HG03432 (cell line): ENCODE results near the gene NCOR1.
"Not testable (repeated sequence)": the region's sequence is repeated elsewhere in the genome, so short reads cannot be mapped to it uniquely, and the experiment has no call there.

Source experiments
- ATAC-seq: cut with Tn5 transposase; IDR thresholded peaks from one replicate; pipeline ENCODE4 v1.9.1; 2021; ENCODE audit warnings: mild to moderate bottlenecking, moderate library complexity; ENCODE audit not compliant: unreplicated experiment

The NCOR1 gene

DNA sequence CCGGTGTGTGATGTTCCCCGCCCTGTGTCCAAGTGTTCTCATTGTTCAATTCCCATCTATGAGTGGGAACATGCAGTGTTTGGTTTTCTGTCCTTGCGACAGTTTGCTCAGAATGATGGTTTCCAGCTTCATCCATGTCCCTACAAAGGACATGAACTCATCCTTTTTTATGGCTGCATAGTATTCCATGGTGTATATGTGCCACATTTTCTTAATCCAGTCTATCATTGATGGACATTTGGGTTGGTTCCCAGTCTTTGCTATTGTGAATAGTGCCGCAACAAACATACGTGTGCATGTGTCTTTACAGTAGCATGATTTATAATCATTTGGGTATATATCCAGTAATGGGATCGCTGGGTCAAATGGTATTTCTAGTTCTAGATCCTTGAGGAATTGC, 63.0 kb downstream of the NCOR1 start:
- ATAC-seq: not testable (repeated sequence)

- ATAC-seq: no peak
Observed at GRCh38 chr17:16150251-16150856, 65.0 kb downstream of the NCOR1 start.

DNA sequence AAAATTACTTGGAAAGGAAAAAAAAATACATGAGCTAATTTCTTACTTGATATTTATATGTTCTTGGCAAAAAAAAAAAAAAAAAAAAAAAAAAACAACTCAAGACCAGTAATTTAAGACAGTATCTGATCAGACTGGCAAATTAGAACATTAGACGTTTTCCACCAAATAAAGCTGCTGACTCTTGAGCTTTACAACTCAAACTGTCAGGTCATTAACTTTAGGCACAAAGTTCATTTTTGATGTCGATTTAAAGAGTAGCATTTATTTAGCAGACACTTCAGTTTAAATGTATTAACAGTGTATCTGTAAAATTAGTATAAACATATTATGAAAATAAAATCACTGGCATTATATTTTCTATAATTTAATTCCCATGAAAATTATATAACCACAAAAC, 66.7 kb downstream of the NCOR1 start:
- ATAC-seq: no peak

- not testable (repeated sequence) for ATAC-seq
Observed at GRCh38 chr17:16145319-16145890, 69.9 kb downstream of the NCOR1 start.

- no peak for ATAC-seq
Observed at GRCh38 chr17:16141685-16142084, 73.6 kb downstream of the NCOR1 start.

DNA sequence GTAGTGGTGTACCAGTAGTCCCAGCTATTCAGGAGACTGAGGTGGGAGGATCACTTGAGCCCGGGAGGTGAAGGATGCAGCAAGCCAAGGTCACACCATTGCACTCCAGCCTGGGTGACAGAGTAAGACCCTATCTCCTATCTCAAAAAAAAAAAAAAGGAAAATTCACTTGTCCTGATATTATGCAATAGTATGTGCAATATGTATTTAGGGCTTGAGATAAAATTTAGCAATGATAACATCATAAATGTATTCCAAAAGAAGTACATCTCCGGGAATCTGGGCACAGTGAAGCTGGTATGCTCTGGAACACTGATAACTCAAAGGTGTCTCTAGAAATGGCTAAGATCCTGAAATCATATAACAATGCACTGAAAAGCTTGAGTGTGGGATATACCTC, 74.5 kb downstream of the NCOR1 start:
- ATAC-seq: no peak

DNA sequence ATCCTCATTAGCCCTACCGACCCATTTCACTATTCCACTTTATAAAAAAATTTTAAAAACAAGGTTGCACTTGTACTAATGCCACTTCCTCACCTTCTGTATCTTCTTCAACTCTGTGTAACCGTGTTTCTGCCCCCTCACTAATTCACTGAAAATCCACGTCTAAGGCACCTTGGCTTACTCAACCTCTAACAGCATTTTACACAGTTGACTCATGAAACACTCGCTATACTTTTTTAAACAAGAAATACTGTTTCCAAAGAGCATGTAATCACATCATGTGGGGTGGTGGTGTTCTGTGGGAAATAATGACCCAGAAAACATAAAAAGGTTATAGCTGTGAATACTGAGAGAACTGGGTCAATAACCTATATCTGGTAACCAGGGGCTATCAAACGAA, 79.9 kb downstream of the NCOR1 start:
- ATAC-seq: no peak

DNA sequence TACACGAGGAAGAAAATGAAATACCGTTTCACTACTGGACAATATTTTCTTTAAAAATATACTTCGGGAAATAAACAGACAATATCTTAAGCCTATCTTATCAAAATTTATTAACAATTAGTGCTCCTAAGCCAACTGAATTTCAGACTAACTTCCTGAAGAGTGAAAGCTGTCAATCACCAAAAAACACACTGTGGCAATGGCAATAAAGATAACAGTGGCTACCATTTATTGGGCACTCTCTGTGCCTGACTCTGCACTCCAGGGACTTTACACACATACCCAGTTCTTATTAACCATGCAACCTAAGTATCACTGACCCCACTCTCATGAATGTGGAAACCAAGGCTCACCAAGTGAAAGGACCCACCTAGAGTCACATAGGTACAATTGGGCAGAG, 83.7 kb downstream of the NCOR1 start:
- no peak for ATAC-seq

DNA sequence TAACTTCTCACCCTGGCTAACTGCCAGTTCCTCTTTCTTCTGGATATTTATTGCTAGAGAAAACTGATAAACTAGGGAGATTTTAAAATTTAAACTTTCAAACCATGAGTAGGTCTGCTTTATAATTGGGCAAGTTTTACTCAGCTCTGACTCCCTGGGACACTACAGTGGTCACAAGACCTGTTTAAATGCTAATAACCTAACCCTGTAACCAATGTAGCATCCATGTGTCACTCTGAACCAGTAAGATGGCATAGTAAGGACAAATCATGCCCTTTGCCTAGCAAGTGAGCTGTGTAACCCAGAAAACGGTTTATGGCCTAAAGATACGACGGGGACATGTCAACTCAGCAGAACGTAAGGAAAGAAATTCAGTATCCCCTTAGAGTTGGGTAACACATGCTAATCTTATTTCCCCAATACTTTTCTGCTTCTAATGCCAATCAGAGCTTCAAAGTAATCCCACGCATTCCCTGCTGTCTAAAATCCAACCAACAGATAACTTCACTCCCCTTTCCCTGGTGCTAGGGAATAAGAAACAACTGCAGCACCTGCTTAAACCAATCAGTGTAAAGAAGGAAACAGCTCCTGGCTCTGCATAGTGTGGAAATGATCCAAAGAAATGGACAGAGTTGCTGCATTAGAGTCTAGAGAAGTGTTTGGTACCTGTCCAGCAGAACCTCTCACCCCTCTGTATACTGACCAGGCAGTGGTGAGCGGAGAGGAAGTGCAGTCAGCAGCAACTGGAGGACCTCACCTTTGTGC, 85.7 kb downstream of the NCOR1 start:
- ATAC-seq: no peak

GRCh38 chr17:16123531-16123930, 91.8 kb downstream of the NCOR1 start:
- ATAC-seq: no peak

DNA sequence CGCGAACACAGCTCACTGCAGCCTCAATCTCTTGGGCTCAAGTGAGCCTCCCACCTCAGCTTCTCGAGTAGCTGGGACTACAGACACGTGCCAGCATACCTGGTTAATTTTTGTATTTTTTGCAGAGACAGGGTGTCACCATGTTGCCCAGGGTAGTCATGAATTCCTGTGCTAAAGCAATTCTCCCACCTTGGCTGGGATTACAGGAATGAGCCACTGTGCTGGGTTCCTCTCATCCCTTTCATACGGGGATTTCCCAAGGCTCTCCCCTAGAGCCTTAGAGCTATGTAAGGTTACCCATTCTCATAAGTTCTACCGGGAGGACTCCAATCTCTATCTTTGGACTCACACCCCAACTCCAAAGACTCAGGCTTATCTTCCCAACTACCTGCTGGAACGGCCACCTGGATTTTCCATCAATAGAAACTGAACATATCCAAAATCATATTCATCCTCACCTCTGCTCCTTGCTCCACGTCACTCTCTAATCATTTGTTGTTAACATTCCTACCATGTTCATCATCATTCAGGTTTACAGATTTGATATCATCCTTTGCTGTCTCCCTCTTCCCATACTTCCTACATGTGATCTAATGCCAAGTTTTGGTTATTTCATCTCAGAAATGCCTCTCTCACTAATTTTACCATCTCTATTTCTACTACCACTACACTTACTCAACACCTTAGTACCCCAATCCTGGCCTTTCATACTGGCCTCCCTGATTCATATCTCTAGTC, 92.5 kb downstream of the NCOR1 start:
- ATAC-seq: no peak

DNA sequence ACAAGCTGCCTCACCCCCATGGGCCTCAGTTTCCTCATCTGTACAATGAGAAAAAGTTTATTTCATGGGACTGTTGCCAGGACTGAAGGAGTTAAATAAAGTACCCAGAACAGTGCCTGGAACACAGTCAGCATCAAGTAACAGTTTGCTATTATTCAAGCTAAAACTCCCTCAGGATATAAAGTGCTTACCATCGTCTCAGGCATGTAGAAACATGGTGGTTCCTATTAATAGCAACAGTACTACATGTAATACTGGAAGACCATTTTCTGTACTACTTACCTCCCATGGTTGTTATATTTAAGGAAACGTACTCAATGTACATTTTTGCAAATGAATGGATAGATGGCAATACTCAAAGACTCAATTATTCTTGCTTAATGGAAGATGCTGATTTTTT, 93.4 kb downstream of the NCOR1 start:
- no peak for ATAC-seq

DNA sequence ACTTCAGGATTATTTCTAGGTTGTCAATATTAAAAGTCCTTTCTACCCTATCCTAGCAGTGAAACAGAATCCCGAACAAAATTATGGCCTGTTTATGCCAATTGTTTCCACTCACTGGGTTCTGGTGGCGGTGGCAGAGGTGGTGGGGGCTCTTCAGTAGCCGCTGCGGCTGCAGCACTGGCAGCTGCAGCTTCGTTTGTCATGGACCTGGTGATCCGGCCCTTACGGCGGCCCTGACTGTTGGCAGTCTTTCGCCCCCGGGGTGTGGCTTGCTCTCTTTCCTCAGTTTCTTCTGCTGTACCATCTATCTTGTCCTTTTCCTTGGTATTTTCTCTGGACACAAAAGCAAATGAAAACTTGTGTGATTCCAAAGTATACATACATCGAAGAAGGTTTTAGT, 94.4 kb downstream of the NCOR1 start:
- no peak for ATAC-seq

- ATAC-seq: no peak
Observed at GRCh38 chr17:16117149-16117548, 98.2 kb downstream of the NCOR1 start.

DNA sequence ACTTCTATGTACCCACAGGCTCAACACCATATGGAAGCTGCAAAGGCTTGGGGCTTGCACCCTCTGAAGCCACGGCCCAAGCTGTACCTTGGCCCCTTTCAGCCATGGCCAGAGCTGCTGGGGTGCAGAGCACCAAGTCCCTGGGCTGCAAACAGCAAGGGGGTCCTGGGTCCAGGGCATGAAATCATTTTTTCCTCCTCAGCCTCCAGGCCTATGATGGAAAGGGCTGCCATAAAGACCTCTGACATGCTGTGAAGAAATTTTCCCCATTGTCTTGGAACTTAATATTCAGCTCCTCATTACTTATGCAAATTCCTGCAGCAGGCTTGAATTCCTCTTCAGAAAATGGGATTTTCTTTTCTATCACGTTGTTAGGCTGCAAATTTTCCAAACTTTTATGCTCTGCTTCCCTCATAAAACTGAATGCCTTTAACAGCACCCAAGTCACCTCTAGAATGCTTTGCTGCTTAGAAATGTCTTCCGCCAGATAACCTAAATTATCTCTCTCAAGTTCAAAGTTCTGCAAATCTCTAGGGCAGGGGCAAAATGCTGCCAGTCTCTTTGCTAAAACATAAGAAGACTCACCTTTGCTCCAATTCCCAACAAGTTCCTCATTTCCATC, 100.1 kb downstream of the NCOR1 start:
- ATAC-seq: not testable (repeated sequence)

DNA sequence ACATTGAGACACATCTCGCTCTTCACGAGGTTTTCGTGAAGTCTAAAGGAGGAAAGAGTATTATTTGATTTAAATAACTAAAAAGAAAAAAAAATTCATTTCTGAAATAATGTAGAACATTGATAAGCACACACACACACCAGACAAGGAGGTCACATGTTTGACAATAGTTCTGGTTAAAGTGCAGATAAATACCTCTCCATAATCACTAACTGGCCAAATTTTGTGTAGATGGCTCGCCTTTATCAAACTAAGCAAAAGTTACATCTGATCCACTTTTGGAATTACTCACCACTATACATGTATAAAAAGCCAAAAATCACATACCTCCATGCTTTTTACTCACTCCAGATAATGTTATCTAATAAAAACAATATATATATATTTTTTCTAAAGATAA, 106.5 kb downstream of the NCOR1 start:
- ATAC-seq: no peak

DNA sequence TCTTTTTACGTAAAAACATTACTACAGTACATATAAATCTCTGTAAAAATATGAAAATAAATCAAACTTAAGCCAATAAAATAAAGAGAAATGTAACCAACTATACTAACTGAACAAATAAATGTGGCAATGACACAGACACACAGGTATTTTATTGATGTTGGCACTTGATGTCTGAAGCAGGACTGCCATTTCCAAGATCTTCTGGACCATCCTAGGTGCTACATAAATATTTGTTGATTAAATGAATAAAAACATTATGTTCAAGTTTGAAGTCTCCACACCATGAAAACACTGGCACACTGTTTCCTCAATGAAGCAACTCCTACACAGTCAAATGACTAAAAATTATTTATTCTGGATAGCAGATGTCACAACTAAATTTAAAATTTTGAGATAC, 106.9 kb downstream of the NCOR1 start:
- no peak for ATAC-seq

DNA sequence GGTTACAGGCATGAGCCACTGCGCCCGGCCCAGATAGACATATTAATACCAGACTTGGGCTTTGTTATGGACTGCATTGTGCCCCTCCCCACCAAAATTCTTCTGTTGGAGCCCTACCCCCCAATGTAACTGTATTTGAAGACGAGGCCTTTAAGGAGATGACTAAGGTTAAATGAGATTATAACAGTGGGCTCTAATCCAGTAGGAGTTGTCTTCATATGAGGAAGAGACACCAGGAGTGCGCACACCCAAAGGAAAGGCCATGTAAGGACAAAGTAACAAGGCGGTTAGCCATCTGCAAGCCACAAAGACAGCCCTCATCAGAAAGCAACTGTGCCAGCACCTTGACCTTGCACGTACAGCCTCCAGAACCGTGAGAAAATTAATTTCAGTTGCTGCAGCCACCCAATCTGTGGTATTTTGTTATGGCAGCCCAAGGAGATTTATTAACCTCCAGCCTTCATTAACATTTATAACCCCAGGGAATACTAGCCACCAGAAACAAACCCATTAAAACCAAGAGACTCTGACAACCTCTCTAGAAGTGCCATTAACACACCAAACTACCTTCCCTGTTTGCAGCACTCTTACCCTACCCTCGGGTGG, 108.1 kb downstream of the NCOR1 start:
- ATAC-seq: no peak

GRCh38 chr17:16106161-16106891, 109.0 kb downstream of the NCOR1 start:
- ATAC-seq: no peak

- no peak for ATAC-seq
Observed at GRCh38 chr17:16104189-16104588, 111.1 kb downstream of the NCOR1 start.
